Measurements from ENCODE around the gene PAPLN.

DNA sequence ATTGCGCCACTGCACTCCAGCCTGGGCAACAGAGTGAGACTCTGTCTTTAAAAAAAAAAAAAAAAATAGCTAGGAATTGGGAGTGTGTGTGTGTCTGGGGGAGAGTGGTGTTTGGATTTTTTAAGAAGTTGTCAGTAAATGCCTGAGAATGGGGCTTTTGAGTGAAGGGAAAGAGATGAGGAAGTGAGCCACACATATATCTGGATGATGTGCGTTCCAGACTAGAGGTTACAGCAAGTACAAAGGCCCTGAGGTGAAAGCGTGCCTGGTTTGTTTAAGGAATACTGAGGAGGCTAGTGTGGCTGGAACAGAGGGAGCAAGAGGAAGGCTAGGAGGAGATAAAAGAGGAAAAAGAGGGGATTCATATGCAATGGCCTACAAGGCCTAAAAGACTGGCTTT is 70.0 kb downstream of the PAPLN start:
- TF ChIP-seq CTCF (IDR thresholded peaks at IDR 0.05) (no peak), POLR2A (IDR thresholded peaks at IDR 0.05) (no peak)

Measured in testis (tissue), 2 donors.